Heart left ventricle (tissue), 13 donors: ENCODE measurements around the gene AGO4.

Experiments used
- POLR2A ChIP-seq, 2 donors: fragments of 450-650 bp; IDR thresholded peaks; one replicate each; pipeline ENCODE4 v1.6.1; 2017; ENCODE audit warnings: antibody characterized with exemption in 2 of 2, mild to moderate bottlenecking in 2 of 2, moderate library complexity in 2 of 2
- TF ChIP-seq, protein P1 (sequence below), 12 donors: fragments of 200-600 bp; sonication (generic) in 4 of 12; IDR thresholded peaks; one replicate each; pipeline versions ENCODE4 v1.5.0 to v1.8.0; 2018 to 2022; ENCODE audit warnings: antibody characterized with exemption in 12 of 12, mild to moderate bottlenecking in 5 of 12
- donor health status: ischemic (EF 13 %, LVEDD 7.1; RV severe dilation, severe dysfunction).
- donor health status: DM: no; HTN: yes; CAD: no.
- donor health status: DM: no; HTN: no; CAD: no.
- donor health status: ischemic (EF 25% LVEDD 6.9; RV normal size, moderate dysfunction).
- donor health status: ischemic (EF 25% LVEDD 5.7; RV mildly dilated, moderate dysfunction).
- donor health status: ischemic (EF 35%, LVEDD 5.7; RV mildly dilated, moderate dysfunction).
- donor health status: nonischemic (EF 11% LVEDD 7.7; RV severe dilation, severe dysfunction).
- donor health status: DM: yes; HTN: yes; CAD: no.
- donor health status: PGD.
- donor health status: ischemic (EF 29% LVEDD 5.4; RV normal size, mild dysfunction).
- donor health status: nonischemic (EF 23%, LVEDD 6.1; RV moderate dilation, normal function).

DNA sequence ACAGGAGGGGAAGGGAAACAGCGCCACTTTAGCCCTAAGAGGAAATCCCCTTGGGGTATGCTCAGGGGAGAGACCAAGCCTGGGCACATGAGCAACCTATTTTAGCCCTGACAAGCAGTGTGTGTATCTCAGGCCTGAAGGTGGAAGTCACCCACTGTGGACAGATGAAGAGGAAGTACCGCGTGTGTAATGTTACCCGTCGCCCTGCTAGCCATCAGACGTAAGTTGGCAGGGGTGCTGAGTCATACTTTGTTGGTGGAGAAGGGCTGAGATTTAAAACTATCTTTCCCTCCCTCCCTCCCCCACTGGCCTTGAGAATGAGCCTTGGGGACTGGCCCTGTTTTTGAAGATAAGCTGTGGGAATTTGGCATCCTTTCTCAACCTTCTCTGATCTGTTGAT lies 86.4 kb downstream of the AGO4 start:
- TF ChIP-seq POLR2A (IDR thresholded peaks at IDR 0.05) = no peak
- TF ChIP-seq, protein P1, sequence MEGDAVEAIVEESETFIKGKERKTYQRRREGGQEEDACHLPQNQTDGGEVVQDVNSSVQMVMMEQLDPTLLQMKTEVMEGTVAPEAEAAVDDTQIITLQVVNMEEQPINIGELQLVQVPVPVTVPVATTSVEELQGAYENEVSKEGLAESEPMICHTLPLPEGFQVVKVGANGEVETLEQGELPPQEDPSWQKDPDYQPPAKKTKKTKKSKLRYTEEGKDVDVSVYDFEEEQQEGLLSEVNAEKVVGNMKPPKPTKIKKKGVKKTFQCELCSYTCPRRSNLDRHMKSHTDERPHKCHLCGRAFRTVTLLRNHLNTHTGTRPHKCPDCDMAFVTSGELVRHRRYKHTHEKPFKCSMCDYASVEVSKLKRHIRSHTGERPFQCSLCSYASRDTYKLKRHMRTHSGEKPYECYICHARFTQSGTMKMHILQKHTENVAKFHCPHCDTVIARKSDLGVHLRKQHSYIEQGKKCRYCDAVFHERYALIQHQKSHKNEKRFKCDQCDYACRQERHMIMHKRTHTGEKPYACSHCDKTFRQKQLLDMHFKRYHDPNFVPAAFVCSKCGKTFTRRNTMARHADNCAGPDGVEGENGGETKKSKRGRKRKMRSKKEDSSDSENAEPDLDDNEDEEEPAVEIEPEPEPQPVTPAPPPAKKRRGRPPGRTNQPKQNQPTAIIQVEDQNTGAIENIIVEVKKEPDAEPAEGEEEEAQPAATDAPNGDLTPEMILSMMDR (IDR thresholded peaks at IDR 0.05) = no peak
